SK-N-SH (cell line): Measurements from ENCODE around the gene APBB2. TPM values are rescaled to one million over a fixed set of nuclear protein-coding genes. Genes with fewer than 3 reads are reported as not detected.

ENCODE experiments used
- CTCF ChIA-PET: fragments of 300-600, 350-600 bp; formaldehyde crosslinking; extraction: SDS; loops from one replicate; lab custom pipeline; 2021; lab: Yijun Ruan, JAX
- POLR2A ChIA-PET: fragments of 350-600 bp; sonication (Branson Sonifier 250); formaldehyde crosslinking; extraction: SDS; loops from one replicate; lab custom pipeline; 2020; ENCODE audit warnings: antibody characterized with exemption, inconsistent platforms; lab: Yijun Ruan, JAX
- DNase-seq: peaks from one replicate; pipeline ENCODE4 v3.0.0; 2012
- H2AFZ ChIP-seq: fragments of 200-600 bp; sonication (generic); 2 replicates; pipeline ENCODE4 v1.8.1; 2016; ENCODE audit warnings: antibody characterized with exemption, mild to moderate bottlenecking, low read depth
- H3F3A ChIP-seq: fragments of 200-600 bp; sonication (generic); replicated peaks from 2 replicates; pipeline ENCODE3; 2016; ENCODE audit warnings: antibody characterized with exemption, mild to moderate bottlenecking; ENCODE audit not compliant: insufficient read depth
- H3K27ac ChIP-seq, 2 experiments: fragments of 200-500 bp in 1 of 2; fragments of 200-600 bp in 1 of 2; sonication (Bioruptor generic) in 1 of 2; sonication (generic), shearing (Covaris generic) in 1 of 2; 2 replicates each; pipeline versions ENCODE4 v1.5.1 to v1.6.1; 2014 to 2016; ENCODE audit warnings: low read depth in 2 of 2, inconsistent platforms in 1 of 2, low read length in 1 of 2, mild to moderate bottlenecking in 1 of 2, mixed read lengths in 1 of 2
- H3K27me3 ChIP-seq: fragments of 200-600 bp; sonication (generic), shearing (Covaris generic); 2 replicates; pipeline ENCODE4 v1.6.1; 2016; ENCODE audit warnings: mixed run types; ENCODE audit not compliant: insufficient read depth
- H3K36me3 ChIP-seq, 2 experiments: fragments of 200-500 bp in 1 of 2; fragments of 200-600 bp in 1 of 2; sonication (Bioruptor generic) in 1 of 2; sonication (generic) in 1 of 2; replicated peaks in 1 of 2; 2 replicates each; pipeline versions ENCODE3 to v1.5.1; 2014 to 2016; ENCODE audit warnings: low read length in 1 of 2, mild to moderate bottlenecking in 1 of 2; ENCODE audit not compliant: insufficient read depth in 2 of 2, control insufficient read depth in 1 of 2
- H3K4me1 ChIP-seq, 2 experiments: fragments of 200-500 bp in 1 of 2; fragments of 200-600 bp in 1 of 2; sonication (Bioruptor generic) in 1 of 2; sonication (generic), shearing (Covaris generic) in 1 of 2; 2 replicates each; pipeline versions ENCODE4 v1.5.1 to v1.6.1; 2014 to 2016; ENCODE audit warnings: low read depth in 1 of 2, low read length in 1 of 2, mixed run types in 1 of 2; ENCODE audit not compliant: insufficient read depth in 2 of 2, control insufficient read depth in 1 of 2
- H3K4me2 ChIP-seq: fragments of 200-600 bp; sonication (generic), shearing (Covaris generic); 2 replicates; pipeline ENCODE4 v1.6.1; 2017; ENCODE audit warnings: mixed run types
- H3K4me3 ChIP-seq, 2 experiments: fragments of 200-500 bp in 1 of 2; fragments of 200-600 bp in 1 of 2; sonication (Bioruptor generic) in 1 of 2; sonication (generic), shearing (Covaris generic) in 1 of 2; 2 replicates each; pipeline versions ENCODE4 v1.5.1 to v1.8.1; 2014 to 2016; ENCODE audit warnings: low read depth in 2 of 2, inconsistent platforms in 1 of 2, low read length in 1 of 2, mild to moderate bottlenecking in 1 of 2, mixed read lengths in 1 of 2, moderate library complexity in 1 of 2
- H3K79me2 ChIP-seq: fragments of 200-600 bp; sonication (generic); 2 replicates; pipeline ENCODE4 v1.8.1; 2017; ENCODE audit warnings: mild to moderate bottlenecking; ENCODE audit not compliant: insufficient read depth
- H3K9ac ChIP-seq: fragments of 200-600 bp; sonication (generic); 2 replicates; pipeline ENCODE4 v1.6.1; 2017; ENCODE audit warnings: mixed run types
- H3K9me2 ChIP-seq: fragments of 200-600 bp; sonication (generic); 2 replicates; pipeline ENCODE4 v1.6.1; 2017; ENCODE audit warnings: mixed run types
- H3K9me3 ChIP-seq: fragments of 200-600 bp; sonication (generic); 2 replicates; pipeline ENCODE4 v1.6.1; 2017; ENCODE audit warnings: mixed run types, mild to moderate bottlenecking, moderate library complexity
- H4K20me1 ChIP-seq: fragments of 200-600 bp; sonication (generic); 2 replicates; pipeline ENCODE4 v1.6.1; 2017; ENCODE audit warnings: mild to moderate bottlenecking, mixed run types; ENCODE audit not compliant: insufficient read depth
- CHD2 ChIP-seq: fragments of 150-350 bp; IDR thresholded peaks from 2 replicates; pipeline ENCODE4 v1.6.1; 2018; ENCODE audit warnings: low read length; ENCODE audit not compliant: partially characterized antibody
- CTCF ChIP-seq: fragments of 200-600 bp; sonication (generic); IDR thresholded peaks from 2 replicates; pipeline ENCODE4 v1.6.1; 2017; ENCODE audit warnings: antibody characterized with exemption, mild to moderate bottlenecking, moderate library complexity
- EP300 ChIP-seq, 2 experiments: IDR thresholded peaks; 2 replicates each; pipeline versions ENCODE4 v1.4.0 to v1.6.1; 2012; ENCODE audit warnings: borderline replicate concordance in 1 of 2, low read depth in 1 of 2, low read length in 1 of 2
- FOSL2 ChIP-seq: IDR thresholded peaks from 2 replicates; pipeline ENCODE4 v1.4.0; 2012; ENCODE audit warnings: low read depth, mild to moderate bottlenecking, moderate library complexity, borderline replicate concordance
- FOXJ3 ChIP-seq: sonication (generic); formaldehyde crosslinking; IDR thresholded peaks from 2 replicates; pipeline ENCODE4 v1.5.1; 2020; ENCODE audit warnings: mild to moderate bottlenecking, missing genetic modification reagents
- FOXM1 ChIP-seq: IDR thresholded peaks from 2 replicates; pipeline ENCODE4 v1.4.0; 2012; ENCODE audit warnings: low read depth, mild to moderate bottlenecking
- GATA2 ChIP-seq: sonication (generic); formaldehyde crosslinking; IDR thresholded peaks from 2 replicates; pipeline ENCODE4 v1.5.0; 2020; ENCODE audit warnings: mild to moderate bottlenecking, missing genetic modification reagents
- JUND ChIP-seq: IDR thresholded peaks from 2 replicates; pipeline ENCODE4 v1.4.0; 2012
- MEF2A ChIP-seq: IDR thresholded peaks from 2 replicates; pipeline ENCODE4 v1.4.0; 2012; ENCODE audit warnings: low read depth, borderline replicate concordance
- PBX3 ChIP-seq: IDR thresholded peaks from 2 replicates; pipeline ENCODE4; 2012
- POLR2AphosphoS5 ChIP-seq: IDR thresholded peaks from 2 replicates; pipeline ENCODE4 v1.6.1; 2012; ENCODE audit warnings: low read depth, low read length
- RCOR1 ChIP-seq: fragments of 150-350 bp; IDR thresholded peaks from 2 replicates; pipeline ENCODE4 v1.6.1; 2017; ENCODE audit warnings: antibody characterized with exemption, low read length
- REST ChIP-seq: IDR thresholded peaks from 2 replicates; pipeline ENCODE4 v1.6.1; 2012; ENCODE audit warnings: mild to moderate bottlenecking, low read depth, low read length, moderate library complexity
- SIN3A ChIP-seq: IDR thresholded peaks from 2 replicates; pipeline ENCODE4 v1.6.1; 2012; ENCODE audit warnings: low read depth, mild to moderate bottlenecking, low read length, moderate library complexity, borderline replicate concordance
- SMC3 ChIP-seq: IDR thresholded peaks from 2 replicates; pipeline ENCODE4 v1.6.1; 2012; ENCODE audit warnings: low read depth, low read length, improper control_type of control experiment
- WGBS: methylation state at CpG from one replicate; pipeline ENCODE4 v1.1.6; 2017; ENCODE audit warnings: low lambda C conversion rate; 5-methylcytosine and 5-hydroxymethylcytosine counted together
- polyA plus RNA-seq, 3 experiments: library from polyadenylated mRNA; depleted of rRNA; stranded (reverse); fragments of >200 nt; gene quantifications; 2 replicates each; pipeline ENCODE4 v1.2.3, GENCODE V29; 2012

The APBB2 gene
- polyA plus RNA-seq, 1 of the 3 experiments (the other 2 are of a cell fraction): 49.8 TPM

- TF ChIP-seq SIN3A: no peak
- TF ChIP-seq, all 33 proteins: peak for 6
Observed at GRCh38 chr4:41155194-41155830, 59.0 kb downstream of the APBB2 start (continued).

- DNase-seq: no peak
- CTCF ChIA-PET: no interaction called here
- no peak overlapping the region for H2AFZ ChIP-seq
- H3K36me3 ChIP-seq: peaks cover 0 to 12% of the 10 kb centered on the region in 2 experiments
- H3K9me3 ChIP-seq: no peaks in the 10 kb centered on the region
- peaks cover 89% of the 10 kb centered on the region for H3K79me2 ChIP-seq
- peak overlapping the region; percentile 85 to 93 for H3K27ac ChIP-seq
- TF ChIP-seq PBX3 (no peak), RCOR1 (no peak), CTCF (peak; percentile 37), CHD2 (no peak), POLR2AphosphoS5 (no peak), FOSL2 (0 out of 2 replicates have a peak, but pooled peaks have one; percentile 19), FOXJ3 (CRISPR knock-in tag) (no peak), GATA2 (CRISPR knock-in tag) (no peak), EP300 (IDR thresholded peaks at IDR 0.05; ENCODE audit: borderline replicate concordance in 1 of 2, low read depth in 1 of 2, low read length in 1 of 2) (no peak), SMC3 (no peak), JUND (no peak), REST (no peak), MEF2A (no peak), FOXM1 (no peak)
- TF ChIP-seq, all 33 proteins: peak for 2
- Histone ChIP-seq H3K4me1 (peaks cover 7 to 40% of the 10 kb centered on the region in 2 experiments; a peak in 3 of 4 replicates), H3K4me3 (peak overlapping the region in 1 of 2 experiments; percentile 39; a peak in 2 of 4 replicates), H3K9me2 (no peaks in the 10 kb centered on the region), H3K9ac (peak overlapping the region; percentile 69), H3K4me2 (peak overlapping the region; percentile 61), H3F3A (peaks cover 36% of the 10 kb centered on the region), H4K20me1 (no peaks in the 10 kb centered on the region), H3K27me3 (no peaks in the 10 kb centered on the region)
- POLR2A ChIA-PET: no interaction called here
- 53% methylated on average over 5 of the region's 5 CpGs for WGBS
Observed at GRCh38 chr4:41154814-41155177, 59.5 kb downstream of the APBB2 start.
